ENCODE results near the gene GGTLC1. TPM values are rescaled to one million over a fixed set of nuclear protein-coding genes. Genes with fewer than 3 reads are reported as not detected.
"Not testable (repeated sequence)": the region's sequence is repeated elsewhere in the genome, so short reads cannot be mapped to it uniquely, and the experiment has no call there.

GGTLC1 gene
- total RNA-seq, 1 experiment from 2014 or later, result not detected

- not testable (repeated sequence) for H3K9ac ChIP-seq (ENCODE audit: extremely low read depth, insufficient read length, low read length); H3K27ac Mint-ChIP-seq; H2AK5ac ChIP-seq (ENCODE audit: insufficient read length, low read length); H4K5ac ChIP-seq (ENCODE audit: insufficient read length, low read depth, low read length); H3T11ph ChIP-seq (ENCODE audit: low read length); H2BK5ac ChIP-seq (ENCODE audit: insufficient read length, low read length); H2BK12ac ChIP-seq (ENCODE audit: insufficient read length, low read depth, low read length); H3K4me3 Mint-ChIP-seq; H3K9me3 ChIP-seq (ENCODE audit: control insufficient read depth, low read depth, low read length); H3K27ac ChIP-seq (ENCODE audit: insufficient read length, low read depth, low read length); H3K27me3 ChIP-seq (ENCODE audit: insufficient read depth, low read length); H3K14ac ChIP-seq (ENCODE audit: insufficient read depth, low read length); H3K4ac ChIP-seq (ENCODE audit: low read depth, low read length); H2BK20ac ChIP-seq (ENCODE audit: low read depth, low read length, poor library complexity, severe bottlenecking); H3K9me3 Mint-ChIP-seq; H4K20me1 ChIP-seq (ENCODE audit: control insufficient read depth, insufficient read depth, insufficient read length); H3K4me1 ChIP-seq (ENCODE audit: insufficient read depth, low read length); DNase-seq; H2BK120ac ChIP-seq (ENCODE audit: low read depth, low read length, poor library complexity, severe bottlenecking); H3K79me1 ChIP-seq (ENCODE audit: insufficient read depth, low read depth, low read length, poor library complexity, severe bottlenecking); H4K8ac ChIP-seq (replicated peaks; ENCODE audit: insufficient read length, low read depth, low read length); H3K56ac ChIP-seq (ENCODE audit: insufficient read length, low read depth, low read length); H3K23me2 ChIP-seq (ENCODE audit: insufficient read length, low read depth, low read length, poor library complexity, severe bottlenecking); H2BK15ac ChIP-seq (ENCODE audit: low read depth, low read length); H3K27me3 Mint-ChIP-seq (ENCODE audit: low read depth); H4K91ac ChIP-seq (ENCODE audit: insufficient read length, low read depth, low read length); H3K36me3 Mint-ChIP-seq (ENCODE audit: insufficient read depth in 1 of 3, low read depth in 3 of 3); H3K4me2 ChIP-seq (ENCODE audit: insufficient read depth, insufficient read length, low read length); H3K23ac ChIP-seq (ENCODE audit: insufficient read length, low read depth, low read length); H2AFZ ChIP-seq (ENCODE audit: low read length); H3K18ac ChIP-seq (ENCODE audit: insufficient read length, low read depth, low read length); H3K79me2 ChIP-seq (ENCODE audit: insufficient read depth, low read length)
- no CpG with 5 or more reads among the region's 5 CpGs for WGBS (ENCODE audit: extremely low coverage, insufficient read length, low lambda C conversion rate)
- H3K4me1 Mint-ChIP-seq, result peaks cover 11 to 12% of the 10 kb centered on the region in 2 experiments
These were observed 7.1 kb downstream of the GGTLC1 start for GRCh38 chr20:23981526-23981925.

DNA sequence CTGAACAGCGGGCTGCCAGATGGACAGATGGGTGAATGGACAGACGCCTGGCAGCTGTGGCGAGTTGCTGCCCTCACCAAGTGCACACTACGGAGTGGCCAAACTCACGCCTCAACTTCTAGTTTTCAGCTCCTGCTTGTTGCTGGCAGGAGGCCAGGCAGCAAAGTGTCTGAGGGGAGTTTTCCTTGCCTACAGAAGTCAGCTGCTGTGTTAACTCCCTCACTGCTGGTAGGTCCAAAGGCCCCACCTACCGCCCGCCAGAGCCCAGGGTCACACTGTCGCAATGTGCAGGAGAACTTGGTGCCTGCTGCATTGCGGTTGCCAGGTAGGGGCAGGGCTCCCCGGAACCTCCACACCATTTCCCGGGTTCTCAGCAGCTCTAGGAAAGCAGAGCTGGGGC, 7.6 kb downstream of the GGTLC1 start:
- not testable (repeated sequence) for H3K23ac ChIP-seq (ENCODE audit: insufficient read length, low read depth, low read length); H3K79me1 ChIP-seq (ENCODE audit: insufficient read depth, low read depth, low read length, poor library complexity, severe bottlenecking); H2AFZ ChIP-seq (ENCODE audit: low read length); H2BK12ac ChIP-seq (ENCODE audit: insufficient read length, low read depth, low read length); H2AK5ac ChIP-seq (ENCODE audit: insufficient read length, low read length); H3K79me2 ChIP-seq (ENCODE audit: insufficient read depth, low read length); H3K27me3 Mint-ChIP-seq (ENCODE audit: low read depth); H3K9me3 Mint-ChIP-seq; H3K9ac ChIP-seq (ENCODE audit: extremely low read depth, insufficient read length, low read length); H2BK5ac ChIP-seq (ENCODE audit: insufficient read length, low read length); H3K4me2 ChIP-seq (ENCODE audit: insufficient read depth, insufficient read length, low read length); H4K8ac ChIP-seq (replicated peaks; ENCODE audit: insufficient read length, low read depth, low read length); H3K23me2 ChIP-seq (ENCODE audit: insufficient read length, low read depth, low read length, poor library complexity, severe bottlenecking); H3K36me3 Mint-ChIP-seq (ENCODE audit: insufficient read depth in 1 of 3, low read depth in 3 of 3); H3K18ac ChIP-seq (ENCODE audit: insufficient read length, low read depth, low read length); H3K4me3 Mint-ChIP-seq; H3T11ph ChIP-seq (ENCODE audit: low read length); DNase-seq; H2BK20ac ChIP-seq (ENCODE audit: low read depth, low read length, poor library complexity, severe bottlenecking); H4K91ac ChIP-seq (ENCODE audit: insufficient read length, low read depth, low read length); H3K27me3 ChIP-seq (ENCODE audit: insufficient read depth, low read length); H3K9me3 ChIP-seq (ENCODE audit: control insufficient read depth, low read depth, low read length); H2BK15ac ChIP-seq (ENCODE audit: low read depth, low read length); H4K5ac ChIP-seq (ENCODE audit: insufficient read length, low read depth, low read length); H3K27ac Mint-ChIP-seq; H3K27ac ChIP-seq (ENCODE audit: insufficient read length, low read depth, low read length); H3K4me1 ChIP-seq (ENCODE audit: insufficient read depth, low read length); H3K14ac ChIP-seq (ENCODE audit: insufficient read depth, low read length); H4K20me1 ChIP-seq (ENCODE audit: control insufficient read depth, insufficient read depth, insufficient read length); H2BK120ac ChIP-seq (ENCODE audit: low read depth, low read length, poor library complexity, severe bottlenecking); H3K56ac ChIP-seq (ENCODE audit: insufficient read length, low read depth, low read length); H3K4ac ChIP-seq (ENCODE audit: low read depth, low read length)
- H3K4me1 Mint-ChIP-seq, result peaks cover 11 to 12% of the 10 kb centered on the region in 2 experiments
- no CpG with 5 or more reads among the region's 11 CpGs for WGBS (ENCODE audit: extremely low coverage, insufficient read length, low lambda C conversion rate)
